Fibroblast of lung (primary cell): ENCODE measurements around the gene RBM20. TPM values are rescaled to one million over a fixed set of nuclear protein-coding genes. Genes with fewer than 3 reads are reported as not detected.

Source experiments
- DNase-seq, 2 donors: peaks; one replicate each; pipeline versions ENCODE4 v3.0.0 to v3.0.0-alpha.2; 2010; ENCODE audit warnings: low read depth in 2 of 2
- H2AFZ ChIP-seq: 2 replicates; pipeline ENCODE4 v1.5.1; 2012; ENCODE audit warnings: low read length, control low read depth, inconsistent platforms
- H3K27ac ChIP-seq: 2 replicates; pipeline ENCODE4 v1.5.1; 2011; ENCODE audit warnings: low read length, control low read depth; ENCODE audit not compliant: insufficient read depth
- H3K27me3 ChIP-seq: 2 replicates; pipeline ENCODE4 v1.5.1; 2011; ENCODE audit warnings: mild to moderate bottlenecking, low read length; ENCODE audit not compliant: control insufficient read depth, insufficient read depth
- H3K36me3 ChIP-seq: 2 replicates; pipeline ENCODE4 v1.5.1; 2011; ENCODE audit warnings: low read length; ENCODE audit not compliant: control insufficient read depth, insufficient read depth
- H3K4me1 ChIP-seq: 2 replicates; pipeline ENCODE4 v1.5.1; 2011; ENCODE audit warnings: low read length; ENCODE audit not compliant: control insufficient read depth, insufficient read depth; ENCODE audit errors: extremely low read depth
- H3K4me2 ChIP-seq: 2 replicates; pipeline ENCODE4 v1.5.1; 2011; ENCODE audit warnings: low read length, control low read depth; ENCODE audit not compliant: insufficient read depth; ENCODE audit errors: extremely low read depth
- H3K4me3 ChIP-seq, 4 experiments: fragments of 200-600 bp in 1 of 4; sonication (generic) in 1 of 4; replicated peaks in 1 of 4; 2 replicates each; pipeline ENCODE4 v1.5.1; 2011 to 2016; ENCODE audit warnings: low read length in 4 of 4, low read depth in 3 of 4, mild to moderate bottlenecking in 3 of 4, control low read depth in 2 of 4, inconsistent platforms in 1 of 4, mixed read lengths in 1 of 4; ENCODE audit not compliant: insufficient read depth in 1 of 4; ENCODE audit errors: control extremely low read depth in 1 of 4
- H3K79me2 ChIP-seq: 2 replicates; pipeline ENCODE4 v1.5.1; 2012; ENCODE audit warnings: mild to moderate bottlenecking, low read length, inconsistent platforms; ENCODE audit not compliant: control insufficient read depth, insufficient read depth
- H3K9ac ChIP-seq: 2 replicates; pipeline ENCODE4 v1.5.1; 2011; ENCODE audit warnings: mild to moderate bottlenecking, low read length, control low read depth; ENCODE audit not compliant: insufficient read depth
- H3K9me3 ChIP-seq: 2 replicates; pipeline ENCODE4 v1.5.1; 2012; ENCODE audit warnings: low read depth, low read length; ENCODE audit not compliant: control insufficient read depth, insufficient read depth
- H4K20me1 ChIP-seq: 2 replicates; pipeline ENCODE4 v1.5.1; 2011; ENCODE audit warnings: low read length; ENCODE audit not compliant: control insufficient read depth, insufficient read depth; ENCODE audit errors: extremely low read depth
- EZH2 ChIP-seq: IDR thresholded peaks from 2 replicates; pipeline ENCODE4 v1.5.1; 2012; ENCODE audit warnings: low read length, control low read depth, mild to moderate bottlenecking; ENCODE audit errors: missing control alignments
- polyA plus RNA-seq, 2 donors: library from polyadenylated mRNA; depleted of rRNA in 1 of 2; stranded (reverse) in 1 of 2; unstranded in 1 of 2; fragments of >200 nt; gene quantifications; 2 replicates each; pipeline ENCODE4 v1.2.1, GENCODE V29; 2011 to 2012; ENCODE audit warnings: missing spikeins in 1 of 2
- total RNA-seq: library from RNA; depleted of rRNA; stranded (reverse); fragments of >200 nt; gene quantifications from 2 replicates; pipeline ENCODE4 v1.2.1, GENCODE V29; 2014
- TF ChIP-seq, protein P1 (sequence below), 2 donors: IDR thresholded peaks in 1 of 2; conservative IDR thresholded peaks in 1 of 2; 1 replicate in 1 of 2; 2 replicates in 1 of 2; pipeline ENCODE4 v1.5.1; 2011 to 2012; ENCODE audit warnings: low read length in 2 of 2, control low read depth in 1 of 2, inconsistent platforms in 1 of 2, low read depth in 1 of 2, mild to moderate bottlenecking in 1 of 2

Gene RBM20
- total and polyA plus RNA-seq, 2 donors (not counting 1 experiment from before 2014, with no cell fraction given) = under 0.01 to 0.05 TPM

DNA sequence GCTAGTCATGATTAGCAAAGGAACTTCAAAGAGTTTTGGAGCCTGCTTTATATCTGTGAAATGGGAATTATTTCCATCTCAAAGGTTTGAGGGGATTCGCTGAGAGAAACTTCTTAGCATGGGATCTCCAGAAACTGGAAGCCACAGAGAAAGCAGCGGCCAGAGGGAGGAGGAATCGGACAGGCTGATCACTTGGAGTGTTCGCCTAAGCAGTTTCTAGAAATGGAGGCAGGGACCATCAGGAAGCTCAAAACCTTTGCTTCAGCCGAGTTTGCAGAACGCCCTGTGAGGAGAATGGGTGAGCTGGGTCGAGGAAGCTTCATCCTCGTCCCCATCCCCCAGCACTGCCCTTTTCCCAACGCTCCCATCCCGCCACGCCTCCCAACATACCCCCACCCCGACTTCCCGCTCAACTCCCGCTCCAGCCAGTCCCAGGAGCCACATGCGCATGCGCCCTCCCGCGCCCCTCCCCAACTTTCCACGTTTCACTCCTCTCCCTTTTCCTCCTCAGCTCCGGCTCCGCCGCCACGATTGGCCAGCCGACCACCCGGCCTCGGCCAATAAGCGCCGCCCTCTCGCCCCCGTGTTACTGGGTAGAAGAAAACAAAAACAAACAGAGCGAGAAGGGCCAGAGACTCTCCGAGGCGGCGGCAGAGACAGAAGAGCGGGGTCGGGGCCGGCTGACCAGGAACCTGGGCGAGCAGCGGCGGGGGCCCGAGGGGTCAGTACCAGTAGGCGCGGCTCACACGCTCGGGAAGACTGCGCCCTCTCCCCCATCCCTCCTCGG, 227.4 kb downstream of the RBM20 start, which contains the start of gene PDCD4:
PDCD4 (plus strand) TSS at position 631 of the 787 bp plus-strand sequence. CDS start 4,100 bp downstream, outside the sequence.
- H3K9ac ChIP-seq = peak within 1 kb of the TSS; percentile 86

DNA sequence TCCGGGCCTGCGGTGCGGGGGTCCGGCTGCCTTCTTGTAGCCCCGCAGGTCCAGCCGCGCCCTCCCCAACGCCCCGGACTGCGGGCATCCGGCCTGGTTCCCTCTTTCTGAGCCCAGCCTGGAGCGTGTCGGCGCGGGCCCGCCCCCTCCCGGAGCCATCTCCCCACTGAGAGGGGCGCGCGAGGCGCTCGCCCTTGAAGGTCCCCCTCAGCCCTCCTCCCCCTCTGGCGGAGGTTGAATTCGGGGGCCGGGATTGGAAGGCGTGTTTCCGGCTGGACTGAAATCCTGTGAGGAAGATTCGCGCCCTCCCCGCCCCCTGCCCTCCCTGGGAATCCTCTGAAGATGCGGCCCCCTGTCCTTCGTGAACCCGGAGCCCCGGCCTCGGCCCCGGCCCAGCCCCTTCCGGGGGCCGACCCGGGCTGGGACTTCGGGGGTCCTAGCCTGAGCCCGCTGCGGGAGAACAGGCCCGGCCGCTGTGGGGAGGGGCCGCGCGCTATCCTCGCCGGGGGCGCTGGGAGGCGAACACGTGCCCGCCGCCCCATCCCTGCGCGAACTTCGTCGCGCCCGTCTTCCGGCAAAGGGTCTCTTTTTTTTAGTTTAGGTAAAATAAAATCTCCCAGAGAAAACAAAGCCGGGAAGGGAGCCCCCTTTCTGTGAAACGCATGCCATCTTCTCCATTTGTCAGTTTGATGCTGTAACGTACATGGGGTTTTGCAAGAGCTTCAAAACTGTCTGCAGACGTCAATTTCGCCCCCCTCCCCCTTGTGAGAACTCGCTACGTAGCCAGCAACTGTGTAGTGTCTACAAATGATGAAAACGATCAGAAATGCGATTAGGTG, 228.2 kb downstream of the RBM20 start:
- no peaks in the 10 kb centered on the region for H3K27me3 ChIP-seq
- peak overlapping the region; percentile 97 for H3K4me2 ChIP-seq
- no peak for TF ChIP-seq EZH2
- TF ChIP-seq, protein P1, sequence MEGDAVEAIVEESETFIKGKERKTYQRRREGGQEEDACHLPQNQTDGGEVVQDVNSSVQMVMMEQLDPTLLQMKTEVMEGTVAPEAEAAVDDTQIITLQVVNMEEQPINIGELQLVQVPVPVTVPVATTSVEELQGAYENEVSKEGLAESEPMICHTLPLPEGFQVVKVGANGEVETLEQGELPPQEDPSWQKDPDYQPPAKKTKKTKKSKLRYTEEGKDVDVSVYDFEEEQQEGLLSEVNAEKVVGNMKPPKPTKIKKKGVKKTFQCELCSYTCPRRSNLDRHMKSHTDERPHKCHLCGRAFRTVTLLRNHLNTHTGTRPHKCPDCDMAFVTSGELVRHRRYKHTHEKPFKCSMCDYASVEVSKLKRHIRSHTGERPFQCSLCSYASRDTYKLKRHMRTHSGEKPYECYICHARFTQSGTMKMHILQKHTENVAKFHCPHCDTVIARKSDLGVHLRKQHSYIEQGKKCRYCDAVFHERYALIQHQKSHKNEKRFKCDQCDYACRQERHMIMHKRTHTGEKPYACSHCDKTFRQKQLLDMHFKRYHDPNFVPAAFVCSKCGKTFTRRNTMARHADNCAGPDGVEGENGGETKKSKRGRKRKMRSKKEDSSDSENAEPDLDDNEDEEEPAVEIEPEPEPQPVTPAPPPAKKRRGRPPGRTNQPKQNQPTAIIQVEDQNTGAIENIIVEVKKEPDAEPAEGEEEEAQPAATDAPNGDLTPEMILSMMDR (conservative IDR thresholded peaks at IDR 0.05 in 1 of 2, IDR thresholded peaks at IDR 0.05 in 1 of 2; ENCODE audit: low read depth in 1 of 2, low read length in 2 of 2) = peak; percentile 26 to 27
- H3K9me3 ChIP-seq = no peaks in the 10 kb centered on the region
- peaks cover 9% of the 10 kb centered on the region for H3K79me2 ChIP-seq
- H3K4me3 ChIP-seq = peak overlapping the region; percentile 69 to 91 (median 86)
- H3K4me1 ChIP-seq = peaks cover 5% of the 10 kb centered on the region
- peak overlapping the region; percentile 86 for H3K9ac ChIP-seq
- H4K20me1 ChIP-seq = no peaks in the 10 kb centered on the region
- no peaks in the 10 kb centered on the region for H3K36me3 ChIP-seq
- H2AFZ ChIP-seq = peak overlapping the region; percentile 41
- DNase-seq = peak; percentile 81 to 93
- peak overlapping the region; percentile 75 for H3K27ac ChIP-seq

More for the DNA sequence above, 227.4 kb downstream of the RBM20 start, which contains the start of gene PDCD4:
- Histone ChIP-seq H3K27ac (peak within 1 kb of the TSS; percentile 75), H2AFZ (peak within 1 kb of the TSS; percentile 95), H3K4me3 (peak within 1 kb of the TSS; percentile 69 to 91 (median 86)), H4K20me1 (no peaks in the 10 kb centered on the region), H3K79me2 (peaks cover 9% of the 10 kb centered on the region), H3K4me1 (peaks cover 5% of the 10 kb centered on the region), H3K4me2 (peak within 1 kb of the TSS; percentile 97), H3K27me3 (no peaks in the 10 kb centered on the region), H3K36me3 (no peaks in the 10 kb centered on the region), H3K9me3 (no peaks in the 10 kb centered on the region)
- peak; percentile 96 to 97 for DNase-seq
- no peak for TF ChIP-seq EZH2
- TF ChIP-seq, protein P1 (conservative IDR thresholded peaks at IDR 0.05 in 1 of 2, IDR thresholded peaks at IDR 0.05 in 1 of 2; ENCODE audit: low read depth in 1 of 2, low read length in 2 of 2) = no peak
